HG02759 (cell line): Measurements from ENCODE around the gene RRP12.
A peak's percentile ranks its signal among the peaks of the same experiment; 100 is the strongest.
"Not testable (repeated sequence)": the region's sequence is repeated elsewhere in the genome, so short reads cannot be mapped to it uniquely, and the experiment has no call there.

Experiments
- ATAC-seq: cut with Tn5 transposase; IDR thresholded peaks from one replicate; pipeline ENCODE4 v1.9.1; 2021; ENCODE audit warnings: mild to moderate bottlenecking, moderate library complexity; ENCODE audit not compliant: unreplicated experiment

Gene RRP12

GRCh38 chr10:97407211-97407951 lies 6.2 kb upstream of the RRP12 start:
- ATAC-seq: peak; percentile 92

DNA sequence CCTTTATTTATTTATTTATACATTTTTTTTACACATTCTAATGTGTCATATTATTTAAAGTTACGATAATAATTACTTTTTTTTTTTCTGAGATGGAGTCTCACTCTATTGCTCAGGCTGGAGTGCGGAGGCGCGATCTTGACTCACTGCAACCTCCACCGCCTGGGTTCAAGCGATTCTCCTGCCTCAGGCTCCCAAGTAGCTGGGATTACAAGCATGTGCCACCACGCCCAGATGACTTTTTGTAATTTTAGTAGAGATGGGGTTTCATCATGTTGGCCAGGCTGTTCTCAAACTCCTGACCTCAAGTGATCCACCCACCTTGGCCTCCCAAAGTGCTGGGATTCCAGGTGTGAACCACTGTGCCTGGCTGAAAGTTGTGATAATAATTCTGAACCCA lies 5.3 kb upstream of the RRP12 start:
- not testable (repeated sequence) for ATAC-seq

GRCh38 chr10:97406064-97406463 lies 4.9 kb upstream of the RRP12 start:
- ATAC-seq: no peak

- no peak for ATAC-seq
These were observed 2.9 kb upstream of the RRP12 start for GRCh38 chr10:97404044-97404443.

DNA sequence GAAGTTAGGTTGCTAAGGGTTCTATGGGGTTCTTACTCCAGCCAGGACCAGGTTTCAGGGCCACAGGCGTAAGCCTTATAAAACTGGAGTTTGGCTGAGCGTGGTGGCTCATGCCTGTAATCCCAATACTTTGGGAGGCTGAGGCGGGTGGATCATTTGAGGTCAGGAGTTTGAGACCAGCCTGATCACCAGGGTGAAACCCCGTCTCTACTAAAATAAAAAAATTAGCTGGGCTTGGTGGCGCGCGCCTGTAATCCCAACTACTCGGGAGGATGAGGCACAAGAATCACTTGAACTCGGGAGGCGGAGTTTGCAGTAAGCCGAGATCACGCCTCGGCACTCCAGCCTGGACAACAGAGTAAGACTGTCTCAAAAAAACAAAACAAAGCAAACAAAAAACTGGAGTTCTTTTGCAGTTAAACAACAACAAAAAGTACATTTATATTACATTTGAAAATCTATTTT lies 347 bp upstream of the RRP12 start:
- ATAC-seq: no peak

GRCh38 chr10:97399843-97400545 lies 1.1 kb downstream of the RRP12 start:
- ATAC-seq: no peak

GRCh38 chr10:97396056-97396455 lies 5.1 kb downstream of the RRP12 start:
- no peak for ATAC-seq

- no peak for ATAC-seq
These were observed 8.0 kb downstream of the RRP12 start for GRCh38 chr10:97393034-97393573.

DNA sequence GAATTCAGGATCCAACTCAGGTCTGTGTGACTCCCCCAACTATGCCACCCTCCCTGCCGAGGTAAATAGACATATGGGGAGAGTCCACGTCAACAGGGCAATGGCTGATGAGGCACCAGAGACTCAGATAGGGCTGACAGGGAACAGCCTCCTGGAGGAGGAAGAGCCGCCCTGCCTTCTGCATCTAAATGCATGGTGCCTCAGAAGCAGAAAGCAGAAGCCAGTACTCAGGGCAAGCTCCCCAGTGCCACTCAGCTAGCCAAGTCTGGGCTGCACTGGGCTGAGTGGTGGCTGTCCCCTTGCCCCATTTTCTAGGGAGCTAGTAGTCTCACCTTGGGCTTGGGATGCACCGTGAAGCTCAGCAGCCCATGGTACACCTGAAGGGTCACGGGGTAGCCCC lies 11.0 kb downstream of the RRP12 start:
- no peak for ATAC-seq

DNA sequence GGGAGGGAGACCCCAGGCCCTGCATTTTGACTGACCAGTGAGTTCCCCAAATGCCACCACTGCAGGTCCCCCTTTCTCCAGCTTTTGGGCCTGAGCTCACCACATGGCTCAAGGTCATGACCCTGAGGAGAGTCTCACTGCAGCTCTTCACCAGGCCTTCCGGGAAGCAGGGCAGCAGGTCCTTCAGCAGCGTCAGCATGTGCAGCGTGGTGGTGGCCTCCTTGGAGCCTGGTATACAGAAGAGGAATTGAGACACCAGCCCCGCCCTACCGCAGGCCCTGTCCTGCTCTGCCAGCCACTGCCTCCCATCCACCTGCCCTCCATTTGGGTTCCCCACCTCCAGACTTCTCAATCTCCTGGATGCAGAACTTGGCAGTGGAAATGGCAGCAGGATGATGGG lies 13.0 kb downstream of the RRP12 start:
- no peak for ATAC-seq

- ATAC-seq: no peak
These were observed 15.6 kb downstream of the RRP12 start for GRCh38 chr10:97385565-97385964.

DNA sequence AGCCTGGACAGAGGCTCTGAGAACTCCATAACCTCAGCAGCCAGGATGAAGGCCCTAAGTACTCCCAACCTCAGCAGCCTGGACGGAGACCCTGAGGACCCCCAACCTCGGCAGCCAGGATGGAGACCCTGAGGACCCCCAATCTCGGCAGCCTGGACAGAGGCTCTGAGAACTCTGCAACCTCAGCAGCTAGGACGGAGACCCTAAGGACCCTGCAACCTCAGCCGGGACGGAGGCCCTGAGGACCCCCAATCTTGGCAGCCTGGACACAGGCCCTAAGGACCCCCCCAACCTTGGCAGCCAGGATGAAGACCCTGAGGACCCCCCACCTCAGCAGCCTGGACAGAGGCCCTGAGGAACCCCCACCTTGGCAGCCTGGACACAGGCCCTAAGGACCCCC lies 16.5 kb downstream of the RRP12 start:
- ATAC-seq: no peak

- ATAC-seq: no peak
These were observed 17.0 kb downstream of the RRP12 start for GRCh38 chr10:97384156-97384555.

DNA sequence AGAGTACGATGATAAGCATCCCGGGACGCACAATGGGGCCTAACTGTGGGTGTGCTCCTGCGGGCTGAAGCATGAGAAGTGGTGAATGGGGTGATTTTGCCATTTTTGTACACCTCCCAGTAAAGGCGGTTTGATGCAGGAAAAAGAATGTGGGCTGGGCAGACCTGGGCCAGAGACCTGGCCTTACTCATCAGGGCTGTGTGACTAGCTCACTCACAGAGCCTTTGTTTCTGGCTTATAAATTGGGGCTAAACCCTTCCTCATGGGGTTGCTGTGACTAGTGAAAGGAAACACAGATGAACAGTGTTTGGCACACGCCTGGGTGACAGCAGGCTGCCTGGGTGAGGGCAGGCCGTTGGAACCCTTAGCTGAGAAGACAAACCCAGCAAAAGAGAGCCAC lies 18.0 kb downstream of the RRP12 start:
- ATAC-seq: no peak

DNA sequence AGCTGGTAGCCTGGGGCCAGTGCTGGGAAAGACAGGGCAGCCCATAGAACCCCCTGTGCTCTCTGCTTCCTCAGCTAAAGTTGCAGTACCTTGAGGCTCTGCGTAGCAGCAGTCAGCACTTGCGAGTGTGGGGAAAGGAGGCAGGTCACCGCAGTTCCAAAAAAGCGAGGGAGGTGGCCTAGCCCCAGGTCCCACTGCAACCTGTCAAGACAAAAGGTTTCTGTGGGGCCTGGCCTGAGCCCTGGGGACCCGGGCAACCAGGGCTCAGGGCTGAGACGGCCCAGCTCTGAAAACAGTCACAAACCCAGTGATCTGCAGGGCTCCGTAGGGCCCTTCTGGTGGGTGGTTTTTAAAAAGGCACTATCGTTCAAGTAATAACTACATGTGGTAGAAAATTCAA lies 19.5 kb downstream of the RRP12 start:
- ATAC-seq: no peak

DNA sequence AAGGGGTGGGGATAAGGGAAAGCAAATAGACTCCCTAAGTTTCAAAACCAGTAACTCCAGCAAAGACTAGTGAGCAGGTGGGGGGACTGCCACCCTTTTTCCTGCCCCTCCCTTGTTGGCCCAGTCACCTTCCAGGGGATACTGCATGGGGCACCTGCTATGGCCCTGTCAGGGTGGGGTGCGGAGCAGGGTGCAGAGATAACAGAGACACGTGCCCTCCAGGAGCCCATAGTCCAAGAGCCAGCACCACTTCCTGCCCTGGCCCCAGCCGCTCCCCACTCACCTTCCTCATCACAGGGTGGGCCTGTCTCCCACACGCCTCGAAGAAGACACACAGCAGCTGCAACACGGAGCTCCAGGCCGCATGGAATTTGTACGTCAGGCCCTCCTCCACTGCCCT lies 20.6 kb downstream of the RRP12 start:
- ATAC-seq: no peak

DNA sequence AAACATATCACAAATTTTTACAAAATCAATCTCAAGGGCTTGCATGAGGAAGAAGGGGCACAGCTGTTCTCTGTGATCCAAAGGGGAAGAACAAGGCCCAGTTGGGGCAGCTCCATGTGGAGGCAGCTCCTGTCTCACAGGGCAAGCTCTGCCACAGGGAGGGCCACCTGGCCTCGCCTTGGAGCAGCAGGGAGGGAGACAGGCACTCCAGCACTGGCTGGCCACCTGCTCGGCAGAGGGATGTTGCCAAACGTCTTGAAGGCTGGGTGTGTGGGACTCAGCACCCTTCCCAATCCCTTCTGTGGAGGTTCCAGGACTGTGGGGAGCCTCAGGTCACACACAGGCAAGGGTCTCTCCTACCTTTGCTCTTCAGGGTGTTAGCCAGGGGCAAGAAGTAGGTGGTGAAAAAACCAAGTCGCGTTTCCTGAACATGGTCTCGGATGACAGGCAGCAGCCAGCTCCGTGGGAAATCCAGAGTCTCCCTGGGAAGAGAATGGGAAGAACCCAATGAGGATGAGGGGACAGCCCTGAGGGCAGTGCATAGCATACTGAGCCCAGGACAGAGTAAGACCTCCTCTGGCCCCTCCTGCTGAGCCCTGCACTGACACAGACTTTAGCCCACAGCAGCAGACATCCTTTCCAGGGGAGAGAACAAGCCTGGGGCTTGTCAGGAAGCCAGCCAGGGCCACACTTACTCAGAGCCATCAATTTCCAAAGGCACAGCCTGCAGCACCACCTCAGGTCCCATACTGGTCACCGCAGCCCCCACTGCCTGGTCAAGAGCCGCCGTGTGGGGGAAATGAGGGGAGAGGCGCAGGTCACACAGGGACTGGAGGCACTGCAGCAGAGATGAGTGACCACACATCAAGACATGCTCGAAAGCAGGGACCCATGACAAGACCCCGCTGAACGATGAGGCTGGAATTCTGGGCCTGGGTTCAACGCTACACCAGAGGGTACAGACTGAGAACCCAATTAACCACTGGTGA lies 21.9 kb downstream of the RRP12 start:
- ATAC-seq: no peak

GRCh38 chr10:97376413-97376812 lies 24.7 kb downstream of the RRP12 start:
- ATAC-seq: no peak

DNA sequence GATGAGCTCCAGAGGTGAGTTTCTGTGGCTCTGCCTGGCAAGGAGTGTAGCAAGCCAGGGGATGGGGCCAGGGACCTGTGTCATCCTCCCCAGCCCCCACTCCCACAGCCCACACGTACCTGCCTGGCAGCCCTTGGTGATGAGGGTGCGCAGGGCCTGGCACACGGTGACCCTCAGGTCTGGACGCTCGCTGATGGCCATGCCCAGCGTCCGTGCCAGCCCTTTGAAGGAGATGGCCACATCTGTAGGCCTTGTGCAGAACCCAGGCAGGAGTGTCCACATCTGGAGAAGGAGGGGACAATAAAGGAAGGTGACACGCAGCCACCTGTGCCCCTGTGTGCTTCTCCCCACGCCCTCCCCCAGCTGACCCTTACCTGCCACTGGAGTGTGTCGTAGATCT lies 27.7 kb downstream of the RRP12 start:
- ATAC-seq: no peak

DNA sequence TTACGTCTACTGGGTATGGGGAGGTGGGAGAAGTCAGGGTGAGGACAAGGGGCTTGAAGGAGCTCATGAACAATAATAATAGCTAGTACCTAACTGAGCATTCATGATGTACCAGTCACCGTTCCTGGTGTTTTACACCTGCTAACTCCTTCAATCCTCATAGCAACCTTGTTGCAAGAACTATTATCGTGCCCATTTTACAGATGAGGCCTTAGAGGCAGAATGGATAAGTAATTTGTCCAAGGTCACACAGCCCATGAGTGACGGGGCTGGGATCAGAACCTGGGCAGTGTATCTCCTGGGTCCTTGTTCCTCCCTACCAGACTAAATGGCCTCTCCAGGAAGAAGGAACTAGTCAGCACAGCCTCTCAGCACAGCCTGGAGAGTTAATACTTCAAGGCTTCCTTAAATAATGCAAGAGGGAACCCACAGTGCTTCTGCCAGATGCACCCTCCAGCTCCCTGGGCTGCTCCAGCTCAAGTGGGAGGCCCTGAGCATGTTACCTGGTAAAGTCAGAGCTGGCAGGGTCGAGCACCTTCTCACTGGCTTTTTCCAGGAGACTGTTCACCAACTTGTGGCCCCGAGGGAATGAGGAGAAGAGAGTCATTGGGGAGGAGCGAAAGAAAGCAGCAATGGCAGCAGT lies 28.8 kb downstream of the RRP12 start:
- ATAC-seq: no peak

GRCh38 chr10:97371696-97372095 lies 29.4 kb downstream of the RRP12 start:
- ATAC-seq: no peak
